PFSK-1 (cell line): ENCODE data around the gene S1PR3.

Experiments used
- FOXP2 ChIP-seq: optimal IDR thresholded peaks from 2 replicates; pipeline ENCODE3; 2011; ENCODE audit warnings: borderline replicate concordance, control low read depth, inconsistent platforms; ENCODE audit not compliant: insufficient read depth; ENCODE audit errors: extremely low read length, extremely low read depth
- POLR2AphosphoS5 ChIP-seq: IDR thresholded peaks from 2 replicates; pipeline ENCODE4 v1.6.1; 2012; ENCODE audit warnings: low read depth, mild to moderate bottlenecking, control low read depth, low read length, moderate library complexity
- SIN3A ChIP-seq: IDR thresholded peaks from 2 replicates; pipeline ENCODE4 v1.6.1; 2012; ENCODE audit warnings: mild to moderate bottlenecking, low read length, moderate library complexity, borderline replicate concordance; ENCODE audit not compliant: insufficient read depth

- TF ChIP-seq FOXP2 = no peak
- no peak for TF ChIP-seq POLR2AphosphoS5
- no peak for TF ChIP-seq SIN3A
These were observed 15.0 kb downstream of the S1PR3 start for GRCh38 chr9:89006267-89006666.
